ENCODE measurements around the gene MCEE. TPM values are rescaled to one million over a fixed set of nuclear protein-coding genes. Genes with fewer than 3 reads are reported as not detected.
"Not testable (repeated sequence)": the region's sequence is repeated elsewhere in the genome, so short reads cannot be mapped to it uniquely, and the experiment has no call there.

MCEE gene
- total RNA-seq, 1 donor from 2014 or later = 10.7 TPM

GRCh38 chr2:71129114-71129901 lies 721 bp downstream of the MCEE start:
- DNase-seq (ENCODE audit: low read depth in 2 of 2) = peak; percentile 9 to 51

- DNase-seq (ENCODE audit: low read depth in 2 of 2) = no peak
These were observed 3.1 kb downstream of the MCEE start for GRCh38 chr2:71126957-71127356.

GRCh38 chr2:71125506-71126294 lies 4.3 kb downstream of the MCEE start:
- no peak for DNase-seq (ENCODE audit: low read depth in 2 of 2)

DNA sequence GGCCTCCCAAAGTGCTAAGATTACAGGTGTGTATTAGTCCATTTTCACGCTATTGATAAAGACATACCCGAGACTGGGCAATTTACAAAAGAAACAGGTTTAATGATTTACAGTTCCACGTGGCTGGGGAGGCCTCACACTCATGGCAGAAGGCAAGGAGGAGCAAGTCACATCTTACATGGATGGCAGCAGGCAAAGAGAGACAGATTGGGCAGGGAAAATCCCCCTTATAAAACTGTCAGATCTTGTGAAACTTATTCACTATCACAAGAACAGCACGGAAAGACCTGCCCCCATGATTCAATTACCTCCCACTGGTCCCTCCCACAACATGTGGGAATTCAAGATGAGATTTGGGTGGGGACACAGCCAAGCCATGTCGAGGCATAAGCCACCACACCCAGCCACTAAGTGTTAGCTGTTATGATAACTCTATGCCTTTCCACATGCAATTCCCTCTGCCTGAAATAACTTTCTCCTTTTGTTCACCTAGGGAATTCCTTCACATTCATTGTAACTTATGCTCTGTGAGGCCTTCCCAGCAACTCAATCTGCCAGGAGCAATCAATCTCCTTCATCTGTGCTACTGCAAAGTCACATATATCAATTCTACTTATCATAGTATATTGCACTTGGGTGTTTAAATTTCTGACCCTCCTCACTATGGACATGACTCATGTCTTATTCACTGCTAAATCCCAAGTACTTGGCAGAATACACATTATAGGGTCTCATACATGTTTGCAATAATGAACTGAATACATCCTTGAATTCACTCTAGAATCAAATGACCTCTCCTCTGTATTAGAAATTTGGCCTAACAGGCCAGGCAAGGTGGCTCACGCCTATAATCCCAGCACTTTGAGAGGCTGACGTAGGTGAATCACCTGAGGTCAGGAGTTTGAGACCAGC lies 7.4 kb downstream of the MCEE start:
- no peak for DNase-seq (ENCODE audit: low read depth in 2 of 2)

DNA sequence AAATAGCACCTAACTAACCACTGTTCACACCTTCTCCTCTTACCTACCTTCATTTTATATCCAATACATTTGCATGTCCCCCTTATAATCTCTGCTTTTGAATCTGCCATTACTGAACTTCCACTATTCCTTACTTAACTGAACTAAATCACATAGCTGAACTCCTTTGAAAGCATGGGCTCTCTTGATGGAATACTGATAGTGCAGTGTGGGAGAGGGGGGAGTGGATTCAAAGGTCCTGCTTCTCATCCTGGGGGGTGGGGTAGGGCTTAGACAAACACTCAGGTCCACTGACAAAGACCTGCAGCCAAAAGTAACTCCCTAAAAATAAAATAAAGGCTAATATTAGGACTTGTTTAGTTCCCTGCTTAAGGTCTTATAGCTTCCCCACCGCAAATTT lies 8.6 kb downstream of the MCEE start:
- DNase-seq (ENCODE audit: low read depth in 2 of 2) = no peak

- DNase-seq (ENCODE audit: low read depth in 2 of 2) = no peak
These were observed 9.8 kb downstream of the MCEE start for GRCh38 chr2:71120195-71120594.

GRCh38 chr2:71117063-71117462 lies 13.0 kb downstream of the MCEE start:
- DNase-seq (ENCODE audit: low read depth in 2 of 2) = no peak

- no peak for DNase-seq (ENCODE audit: low read depth in 2 of 2)
These were observed 16.2 kb downstream of the MCEE start for GRCh38 chr2:71113843-71114242.

DNA sequence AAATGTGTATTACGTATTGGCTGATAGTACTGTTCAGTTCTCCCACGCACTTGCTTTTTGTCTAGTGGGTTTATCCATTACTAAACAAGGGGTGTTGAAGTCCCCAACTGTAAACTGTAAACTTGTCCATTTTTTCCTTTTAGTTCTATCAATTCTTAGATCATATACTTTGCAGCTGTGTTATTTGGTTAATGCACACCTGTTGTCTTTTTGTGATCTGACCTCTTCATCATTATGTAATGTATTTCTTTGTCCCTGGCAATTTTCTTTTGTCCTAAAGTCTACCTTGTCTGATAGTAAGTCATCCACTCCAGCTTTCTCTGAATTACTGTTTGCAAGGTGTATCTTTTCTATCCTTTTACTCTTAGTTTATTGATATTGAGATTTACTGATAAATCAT lies 21.9 kb downstream of the MCEE start:
- no peak for DNase-seq (ENCODE audit: low read depth in 2 of 2)

GRCh38 chr2:71106463-71106862 lies 23.6 kb downstream of the MCEE start:
- not testable (repeated sequence) for DNase-seq (ENCODE audit: low read depth in 2 of 2)

DNA sequence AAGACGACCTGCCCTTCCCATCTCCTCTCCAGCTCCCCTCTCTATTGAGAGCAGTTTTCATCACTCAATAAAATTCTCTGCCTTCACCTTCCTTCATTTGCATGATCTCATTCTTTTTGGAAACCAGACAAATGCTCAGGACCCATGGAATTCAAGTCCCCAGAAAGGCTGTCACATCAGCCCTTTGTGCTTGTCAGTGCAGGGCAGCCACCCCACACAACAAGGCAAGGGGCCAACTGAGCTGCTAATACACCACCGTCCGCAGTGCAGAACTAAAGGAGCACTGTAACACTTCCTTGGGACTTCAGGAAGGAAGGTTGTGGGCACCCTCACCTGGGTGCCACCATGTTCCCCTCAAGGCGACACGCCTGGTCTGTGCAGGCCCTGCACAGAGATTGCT lies 26.2 kb downstream of the MCEE start:
- no peak for DNase-seq (ENCODE audit: low read depth in 2 of 2)

GRCh38 chr2:71102981-71103681 lies 26.9 kb downstream of the MCEE start:
- DNase-seq (ENCODE audit: low read depth in 2 of 2) = peak in 1 of 2 donors; percentile 19

DNA sequence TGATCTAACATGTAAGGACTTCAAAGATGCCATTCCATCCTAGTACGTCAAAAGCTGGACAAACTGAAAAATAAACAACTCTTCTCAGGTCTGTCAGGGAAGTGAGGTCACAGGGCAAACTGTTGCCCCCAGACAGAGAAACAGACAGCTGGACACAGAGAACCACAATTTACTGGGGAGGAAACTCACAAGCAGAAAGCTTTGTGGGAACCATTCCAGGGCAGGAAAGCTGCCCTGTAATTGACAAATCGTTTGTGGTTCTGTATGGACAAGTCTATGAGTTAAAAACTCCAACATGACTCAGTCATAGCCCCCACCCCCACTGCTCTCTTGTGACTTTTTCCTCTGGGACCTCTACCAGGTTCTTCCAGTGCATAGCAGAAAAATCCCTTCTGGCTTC lies 28.4 kb downstream of the MCEE start:
- peak; percentile 78 to 96 for DNase-seq (ENCODE audit: low read depth in 2 of 2)

DNA sequence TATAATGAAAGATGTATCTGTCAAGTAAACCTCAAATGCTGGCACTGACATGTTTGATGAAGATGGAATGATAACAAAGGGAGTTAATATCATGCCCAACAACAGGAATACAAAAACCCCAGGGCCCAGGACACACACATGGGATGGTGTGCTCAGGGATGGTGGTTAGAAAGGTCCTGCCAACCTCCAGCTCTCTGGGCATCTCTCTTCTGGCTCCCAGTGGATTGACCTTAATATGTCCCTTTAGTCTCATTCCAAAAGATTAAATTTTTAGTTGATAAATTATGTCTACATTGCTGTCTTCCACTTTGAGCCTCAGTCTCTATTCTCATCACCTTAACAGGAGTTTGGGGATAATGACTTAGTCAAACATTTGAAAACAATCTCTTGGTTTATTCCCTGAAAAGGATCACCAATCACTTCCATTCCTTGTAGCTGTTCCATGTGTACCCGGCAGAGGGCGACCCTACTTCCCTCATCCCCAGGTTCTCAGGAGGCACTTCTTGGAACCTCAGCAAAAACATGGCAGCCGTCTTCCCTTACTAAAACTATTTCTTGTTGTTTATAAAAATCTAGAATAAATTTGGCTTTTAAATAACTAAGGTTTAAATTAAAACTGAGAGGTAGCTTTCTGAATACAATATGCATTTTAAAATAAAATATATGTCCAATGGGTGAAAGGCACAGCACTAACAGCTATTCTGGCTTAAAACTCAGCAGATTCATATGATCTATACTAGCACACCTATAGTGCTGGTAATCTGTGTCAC lies 29.6 kb downstream of the MCEE start:
- DNase-seq (ENCODE audit: low read depth in 2 of 2) = peak; percentile 51 to 81

DNA sequence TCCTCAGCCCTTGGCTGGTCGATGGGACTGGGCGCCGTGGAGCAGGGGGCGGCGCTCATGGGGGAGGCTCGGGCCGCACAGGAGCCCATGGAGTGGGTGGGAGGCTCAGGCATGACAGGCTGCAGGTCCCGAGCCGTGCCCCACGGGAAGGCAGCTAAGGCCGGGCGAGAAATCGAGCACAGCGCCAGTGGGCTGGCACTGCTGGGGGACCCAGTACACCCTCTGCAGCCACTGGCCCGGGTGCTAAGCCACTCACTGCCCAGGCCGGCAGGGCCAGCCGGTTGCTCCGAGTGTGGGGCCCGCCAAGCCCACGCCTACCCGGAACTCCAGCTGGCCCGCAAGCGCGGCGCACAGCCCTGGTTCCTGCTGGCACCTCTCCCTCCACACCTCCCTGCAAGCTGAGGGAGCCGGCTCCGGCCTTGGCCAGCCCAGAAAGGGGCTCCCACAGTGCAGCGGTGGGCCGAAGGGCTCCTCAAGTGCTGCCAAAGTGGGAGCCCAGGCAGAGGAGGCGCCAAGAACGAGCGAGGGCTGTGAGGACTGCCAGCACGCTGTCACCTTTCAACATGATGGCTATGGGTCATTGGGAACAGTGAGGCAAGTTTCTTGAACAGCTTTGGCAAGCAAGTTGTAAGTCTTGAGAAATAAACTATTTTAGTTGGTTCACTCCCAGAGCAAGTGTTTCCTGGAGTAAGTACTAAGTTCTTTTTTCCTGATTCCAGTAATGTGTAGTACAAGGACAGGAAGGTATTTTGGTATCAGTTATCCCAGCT lies 37.4 kb downstream of the MCEE start:
- not testable (repeated sequence) for DNase-seq (ENCODE audit: low read depth in 2 of 2)

GRCh38 chr2:71091808-71092207 lies 38.2 kb downstream of the MCEE start:
- not testable (repeated sequence) for DNase-seq (ENCODE audit: low read depth in 2 of 2)

DNA sequence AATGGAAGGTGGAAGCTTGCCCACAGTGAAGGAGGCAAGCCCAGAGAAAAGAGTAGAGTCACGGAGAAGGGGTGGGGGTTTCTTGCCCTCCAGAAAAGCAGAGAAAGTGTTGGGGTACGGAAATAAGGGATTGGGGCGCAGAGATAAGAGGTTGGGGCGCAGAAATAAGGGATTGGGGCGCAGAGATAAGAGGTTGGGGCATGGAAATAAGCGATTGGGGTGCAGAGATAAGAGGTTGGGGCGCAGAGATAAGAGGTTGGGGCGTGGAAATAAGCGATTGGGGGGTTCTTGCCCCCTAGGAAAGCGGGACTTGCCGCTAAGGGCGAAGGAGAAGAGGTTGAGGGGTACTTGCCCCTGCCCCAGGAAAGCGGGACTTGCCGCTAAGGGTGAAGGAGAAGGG lies 40.6 kb downstream of the MCEE start:
- not testable (repeated sequence) for DNase-seq (ENCODE audit: low read depth in 2 of 2)

DNA sequence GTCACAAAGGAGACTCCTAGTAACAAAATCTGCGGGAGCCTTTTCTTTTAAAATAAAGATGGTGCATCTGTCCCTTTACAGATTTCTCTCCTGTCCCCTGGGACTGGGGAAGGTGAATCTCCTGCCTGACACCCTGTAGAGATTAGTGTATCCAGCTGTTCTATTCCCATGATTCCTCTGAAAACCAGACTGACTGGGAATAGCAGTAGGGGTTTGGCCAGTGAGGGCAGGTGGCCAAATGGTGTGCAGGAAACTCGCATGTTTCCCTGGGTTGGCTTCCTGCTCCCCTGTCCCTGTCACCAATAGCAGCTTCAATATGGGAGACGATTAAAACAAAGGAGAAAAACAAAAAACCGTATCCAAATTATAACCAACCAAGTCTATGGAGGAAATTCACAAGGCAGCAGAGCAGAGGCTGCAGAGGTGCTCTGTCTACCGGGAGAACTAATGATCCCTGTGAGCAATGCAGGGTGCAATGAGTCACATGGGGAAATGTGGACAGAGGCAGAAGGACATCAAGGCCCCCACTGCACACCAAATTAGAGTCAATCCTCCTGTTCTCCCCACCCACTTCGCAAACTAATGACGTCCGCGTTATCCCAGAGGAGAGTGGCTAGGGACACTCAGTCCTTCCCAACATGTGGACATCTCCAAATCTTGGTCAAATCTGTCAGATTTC lies 44.6 kb downstream of the MCEE start:
- DNase-seq (ENCODE audit: low read depth in 2 of 2) = peak in 1 of 2 donors; percentile 67

DNA sequence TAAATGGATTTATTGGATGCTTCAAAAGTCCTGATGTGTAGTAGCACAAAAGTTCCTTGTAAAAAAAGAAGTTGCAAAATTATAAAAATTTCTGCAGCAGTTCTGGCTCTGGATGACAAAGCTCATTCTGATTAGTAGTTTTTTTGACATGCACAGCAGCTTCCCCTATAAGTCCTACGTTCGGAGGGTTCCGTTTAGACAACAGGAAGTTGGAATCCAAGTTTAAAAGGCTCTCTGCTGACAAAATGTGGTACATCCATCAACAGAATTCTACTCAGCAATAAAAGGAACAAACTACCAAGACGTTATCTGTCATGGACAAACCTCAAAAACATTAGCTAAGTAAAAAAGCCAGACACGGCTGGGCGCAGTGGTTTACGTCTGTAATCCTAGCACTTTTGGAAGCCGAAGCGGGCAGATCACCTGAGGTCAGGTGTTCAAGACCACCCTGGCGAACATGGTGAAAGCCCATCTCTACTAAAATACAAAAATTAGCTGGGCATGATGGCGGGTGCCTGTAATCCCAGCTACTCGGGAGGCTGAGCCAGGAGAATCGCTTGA lies 46.2 kb downstream of the MCEE start:
- not testable (repeated sequence) for DNase-seq (ENCODE audit: low read depth in 2 of 2)

Data from lung microvascular endothelial cell (primary cell).